ENCODE measurements around the gene POLG2. TPM values are rescaled to one million over a fixed set of nuclear protein-coding genes. Genes with fewer than 3 reads are reported as not detected.
"Not testable (repeated sequence)": the region's sequence is repeated elsewhere in the genome, so short reads cannot be mapped to it uniquely, and the experiment has no call there.

Gene POLG2
- total RNA-seq, 2 experiments from 2014 or later, result 34.7 to 35.2 TPM

DNA sequence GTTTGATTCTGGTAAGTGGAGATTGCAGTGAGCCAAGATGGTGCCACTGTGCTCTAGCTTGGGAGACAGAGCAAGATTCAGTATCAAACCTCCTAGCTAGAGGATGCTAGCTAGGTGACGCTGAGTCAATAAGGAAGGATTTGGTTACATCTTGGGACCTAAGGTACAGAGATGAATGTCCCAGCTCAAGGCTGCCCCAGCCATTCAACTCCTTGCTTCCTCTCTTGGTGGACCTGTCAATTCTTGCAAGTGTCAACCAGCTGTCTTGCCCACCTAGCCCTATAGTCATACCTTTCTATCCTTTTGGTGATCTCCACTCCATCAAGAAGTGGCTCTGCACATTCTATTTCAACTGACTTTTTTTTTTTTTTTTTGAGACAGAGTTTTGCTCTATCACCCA is 49.3 kb downstream of the POLG2 start:
- Mint-ChIP-seq H3K36me3 (ENCODE audit: low read depth) (no peaks in the 10 kb centered on the region), H3K4me1 (peaks cover 36% of the 10 kb centered on the region), H3K27ac (no peak overlapping the region), H3K9me3 (no peaks in the 10 kb centered on the region), H3K4me3 (no peak overlapping the region), H3K27me3 (no peaks in the 10 kb centered on the region)
- CTCF ChIA-PET, result interaction anchor here (0.7 to 1.5 kb wide), 2 partner anchors 9 to 28 kb away, joined by 4 to 7 read pairs; no protein-coding TSS in a partner anchor
- POLR2A ChIA-PET, result interaction anchor here (0.8 to 1.2 kb wide), 2 partner anchors 9 to 59 kb away, joined by 3 to 4 read pairs; partner anchors contain the start of gene CEP95
- no peak for DNase-seq

DNA sequence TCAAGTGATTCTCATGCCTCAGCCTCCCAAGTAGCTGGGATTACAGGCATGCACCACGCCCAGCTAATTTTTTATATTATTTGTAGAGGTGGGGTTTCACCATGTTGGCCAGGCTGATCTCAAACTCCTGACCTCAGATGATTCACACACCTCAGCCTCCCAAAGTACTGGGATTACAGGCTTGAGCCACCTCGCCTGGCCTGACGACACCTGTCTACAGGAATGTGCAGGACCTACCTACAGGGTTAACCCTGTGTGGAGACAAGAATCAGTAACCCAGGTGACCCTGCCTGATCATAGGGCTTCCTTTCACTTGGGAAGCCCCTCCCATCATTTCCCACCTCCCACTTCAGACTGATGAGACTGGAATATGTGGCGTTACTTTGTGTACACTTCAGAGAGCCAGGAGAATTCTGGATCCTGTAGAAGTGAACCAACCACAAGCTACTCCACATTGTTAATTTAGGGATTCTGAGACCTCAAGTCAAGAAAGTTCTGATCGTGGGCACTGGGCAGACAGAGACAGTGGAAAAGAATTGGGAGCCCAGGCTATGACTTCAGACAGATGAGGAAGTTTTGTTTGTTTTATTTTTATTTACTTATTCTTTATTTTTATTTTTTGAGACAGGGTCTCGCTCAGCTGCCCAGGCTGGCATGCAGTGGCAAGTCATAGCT is 53.6 kb downstream of the POLG2 start:
- CTCF ChIA-PET, result no interaction called here
- Mint-ChIP-seq H3K4me3 (no peak overlapping the region), H3K27me3 (no peaks in the 10 kb centered on the region), H3K27ac (peak overlapping the region; percentile 88), H3K9me3 (peaks cover 18% of the 10 kb centered on the region), H3K36me3 (ENCODE audit: low read depth) (peaks cover 15% of the 10 kb centered on the region), H3K4me1 (peaks cover 42% of the 10 kb centered on the region)
- DNase-seq, result no peak
- POLR2A ChIA-PET, result interaction anchor here (1.1 to 2.7 kb wide), 3 partner anchors 53 to 63 kb away, joined by 5 to 22 read pairs (median 7); partner anchors contain the start of genes CEP95, DDX5 and POLG2

DNA sequence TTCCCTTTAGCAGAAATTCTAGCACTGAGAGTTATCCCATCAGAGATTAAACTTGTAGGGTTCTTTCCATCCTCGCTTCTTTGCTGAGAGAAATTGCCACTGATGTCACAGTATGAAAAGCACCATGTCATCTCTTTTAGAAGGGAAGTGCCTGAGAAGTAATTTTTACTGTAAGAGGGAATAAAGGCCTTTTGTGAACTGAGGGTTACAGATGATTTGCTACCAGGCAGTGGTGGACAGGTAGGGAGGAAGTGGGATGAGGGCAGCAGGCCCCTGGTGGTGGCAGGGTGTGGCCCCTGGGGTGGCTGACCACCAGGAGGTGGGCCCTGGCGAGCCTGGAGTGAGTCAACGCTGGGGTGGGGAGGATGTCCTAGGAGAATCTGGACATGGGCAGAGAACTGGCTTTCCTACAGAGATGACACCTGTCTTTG is 54.3 kb downstream of the POLG2 start:
- Mint-ChIP-seq H3K4me3 (peak overlapping the region; percentile 34), H3K36me3 (ENCODE audit: low read depth) (peaks cover 21% of the 10 kb centered on the region), H3K27ac (peak overlapping the region; percentile 88), H3K9me3 (peaks cover 25% of the 10 kb centered on the region), H3K27me3 (no peaks in the 10 kb centered on the region), H3K4me1 (peaks cover 37% of the 10 kb centered on the region)
- ChIA-PET POLR2A (interaction anchor here (1.1 to 2.7 kb wide), 3 partner anchors 57 to 179 kb away, joined by 3 to 22 read pairs (median 5); partner anchors contain the start of genes CEP95 and DDX5), CTCF (interaction anchor here (1.1 kb wide), 2 partner anchors 24 to 48 kb away, joined by 3 to 6 read pairs; no protein-coding TSS in a partner anchor)
- DNase-seq, result no peak

DNA sequence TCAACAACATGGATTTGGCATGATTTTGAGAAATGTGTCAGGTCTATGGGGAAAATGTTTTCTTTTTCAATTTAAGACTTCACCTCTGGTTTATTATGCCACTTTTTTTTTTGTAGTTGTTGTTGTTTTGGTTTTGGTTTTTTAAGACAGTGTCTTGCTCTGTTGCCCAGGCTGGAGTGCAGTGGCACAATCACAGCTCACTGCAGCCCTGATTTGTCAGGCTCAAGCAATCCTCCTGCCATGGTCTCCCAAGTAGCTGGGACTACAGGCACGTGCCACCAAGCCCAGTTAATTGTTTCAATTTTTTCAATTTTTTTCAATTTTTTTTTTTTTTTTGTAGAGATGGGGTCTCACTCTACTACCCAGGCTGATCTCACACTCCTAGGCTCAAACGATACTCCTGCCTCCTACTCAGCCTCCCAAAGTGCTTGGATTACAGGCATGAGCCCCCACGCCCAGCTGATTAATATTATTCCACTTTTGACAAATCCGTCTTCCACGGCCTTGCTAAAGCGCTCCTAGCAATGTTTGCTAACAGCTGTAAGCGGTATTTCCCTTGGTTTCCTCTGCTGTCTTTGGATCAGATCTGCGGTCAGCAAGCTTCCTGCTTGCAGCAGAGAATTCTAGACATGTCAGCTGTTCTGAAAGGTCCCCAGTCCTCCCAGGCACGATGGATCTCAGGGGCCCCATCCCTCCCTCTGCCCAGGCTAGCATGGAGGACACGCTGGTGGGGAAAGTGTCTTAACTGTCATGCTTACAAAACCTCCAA is 54.9 kb downstream of the POLG2 start:
- Mint-ChIP-seq H3K27ac (peak overlapping the region; percentile 88), H3K27me3 (no peaks in the 10 kb centered on the region), H3K4me1 (peaks cover 31% of the 10 kb centered on the region), H3K4me3 (peak overlapping the region; percentile 34), H3K9me3 (peaks cover 31% of the 10 kb centered on the region), H3K36me3 (ENCODE audit: low read depth) (peaks cover 27% of the 10 kb centered on the region)
- ChIA-PET CTCF (interaction anchor here (0.7 to 1.1 kb wide), 4 partner anchors 12 to 49 kb away, joined by 3 to 6 read pairs (median 3); no protein-coding TSS in a partner anchor), POLR2A (interaction anchor here (0.6 to 2.7 kb wide), 6 partner anchors 14 to 267 kb away, joined by 3 to 22 read pairs (median 4); partner anchors contain the start of genes CEP95 and DDX5)
- peak; percentile 52 for DNase-seq

DNA sequence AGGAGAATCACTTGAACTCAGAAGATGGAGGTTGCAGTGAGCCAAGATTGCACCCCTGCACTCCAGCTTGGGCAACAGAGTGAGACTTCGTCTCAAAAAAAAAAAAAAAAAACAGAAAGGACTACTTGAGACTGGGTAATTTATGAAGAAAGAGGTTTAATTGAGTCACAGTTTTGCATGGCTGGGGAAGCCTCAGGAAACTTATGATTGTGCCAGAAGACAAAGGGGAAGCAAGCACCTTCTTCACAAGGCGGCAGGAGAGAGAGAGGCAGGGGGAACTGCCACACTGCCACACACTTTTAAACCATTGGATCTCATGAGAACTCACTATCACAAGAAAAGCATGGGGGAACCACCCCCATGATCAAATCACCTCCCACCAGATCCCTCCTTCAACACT is 56.9 kb downstream of the POLG2 start:
- CTCF ChIA-PET, result no interaction called here
- Mint-ChIP-seq H3K9me3 (peaks cover 32% of the 10 kb centered on the region), H3K36me3 (ENCODE audit: low read depth) (peaks cover 28% of the 10 kb centered on the region), H3K4me1 (peaks cover 30% of the 10 kb centered on the region), H3K27me3 (no peaks in the 10 kb centered on the region), H3K4me3 (no peak overlapping the region), H3K27ac (no peak overlapping the region)
- DNase-seq, result no peak
- POLR2A ChIA-PET, result interaction anchor here (1.4 kb wide), 1 partner anchor 67 kb away, joined by 3 read pairs; the partner anchor contains the start of gene CEP95

DNA sequence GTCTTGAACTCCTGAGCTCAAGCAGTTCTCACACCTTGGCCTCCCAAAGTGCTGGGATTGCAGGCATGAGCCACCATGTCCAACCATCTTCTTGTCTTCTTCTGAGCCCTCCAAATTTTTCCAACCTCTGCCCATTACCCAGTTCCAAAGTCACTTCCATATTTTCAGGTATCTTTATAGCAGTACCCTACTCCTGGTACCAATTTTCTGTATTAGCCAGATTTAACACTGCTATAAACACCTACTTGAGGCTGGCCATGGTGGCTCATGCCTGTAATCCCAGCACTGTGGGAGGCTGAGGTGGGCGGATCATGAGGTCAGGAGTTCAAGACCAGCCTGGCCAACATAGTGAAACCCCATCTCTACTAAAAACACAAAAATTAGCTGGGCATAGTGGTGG is 57.3 kb downstream of the POLG2 start:
- Mint-ChIP-seq H3K9me3 (peaks cover 34% of the 10 kb centered on the region), H3K36me3 (ENCODE audit: low read depth) (peaks cover 28% of the 10 kb centered on the region), H3K4me1 (peaks cover 30% of the 10 kb centered on the region)
- H3K4me3 Mint-ChIP-seq, H3K27me3 Mint-ChIP-seq, DNase-seq, H3K27ac Mint-ChIP-seq, CTCF ChIA-PET: not testable (repeated sequence)
- POLR2A ChIA-PET, result interaction anchor here (1.4 kb wide), 1 partner anchor 67 kb away, joined by 3 read pairs; the partner anchor contains the start of gene CEP95

DNA sequence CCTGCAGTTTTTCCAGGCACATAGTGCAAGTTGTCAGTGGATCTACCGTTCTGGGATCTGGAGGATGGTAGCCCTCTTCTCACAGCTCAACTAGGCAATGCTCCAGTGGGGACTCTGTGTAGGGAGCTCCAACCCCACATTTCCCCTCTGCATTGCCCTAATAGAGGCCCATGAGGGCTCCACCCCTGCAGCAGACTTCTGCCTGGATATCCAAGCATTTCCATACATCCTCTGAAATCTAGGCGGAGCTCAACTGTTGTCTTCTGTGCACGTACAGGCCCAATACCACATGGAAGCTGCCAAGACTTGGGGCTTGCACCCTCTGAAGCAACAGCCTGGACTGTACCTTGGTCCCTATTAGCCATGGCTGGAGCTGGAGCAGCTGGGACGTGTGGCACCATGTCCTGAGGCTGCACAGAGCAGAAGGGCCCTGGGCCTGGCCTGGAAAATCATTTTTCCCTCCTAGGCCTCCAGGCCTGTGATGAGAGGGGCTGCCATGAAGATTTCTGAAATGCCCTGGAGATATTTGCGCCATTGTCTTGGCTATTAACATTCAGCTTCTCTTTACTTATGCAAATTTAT is 58.8 kb downstream of the POLG2 start:
- no peak overlapping the region for H3K4me3 Mint-ChIP-seq
- H3K27me3 Mint-ChIP-seq, result no peaks in the 10 kb centered on the region
- H3K4me1 Mint-ChIP-seq, result peaks cover 20% of the 10 kb centered on the region
- H3K27ac Mint-ChIP-seq, result no peak overlapping the region
- CTCF ChIA-PET, result interaction anchor here (0.7 kb wide), 1 partner anchor 53 kb away, joined by 3 read pairs; no protein-coding TSS in a partner anchor
- POLR2A ChIA-PET, result no interaction called here
- DNase-seq, result no peak
- peaks cover 34% of the 10 kb centered on the region for H3K9me3 Mint-ChIP-seq
- peaks cover 28% of the 10 kb centered on the region for H3K36me3 Mint-ChIP-seq (ENCODE audit: low read depth)

DNA sequence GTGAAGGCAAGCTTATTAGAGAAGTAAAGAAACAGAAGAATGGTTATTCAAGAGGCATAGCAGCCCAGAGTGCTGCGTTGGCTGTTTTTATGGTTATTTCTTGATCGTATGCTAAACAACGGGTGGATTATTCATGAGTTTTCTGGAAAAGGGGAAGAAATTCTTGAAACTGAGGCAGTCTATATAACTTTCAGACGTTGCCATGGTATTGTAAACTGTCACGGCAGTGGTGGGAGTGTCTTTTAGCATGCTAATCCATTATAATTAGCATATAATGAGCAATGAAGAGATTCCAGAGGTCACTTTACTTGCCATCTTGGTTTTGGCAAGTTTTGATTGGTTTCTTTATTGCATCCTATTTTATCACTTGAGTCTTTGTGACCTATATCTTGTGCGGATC is 65.3 kb downstream of the POLG2 start:
- no peak overlapping the region for H3K4me3 Mint-ChIP-seq
- ChIA-PET POLR2A (no interaction called here), CTCF (interaction anchor here (1.1 kb wide), 1 partner anchor 60 kb away, joined by 3 read pairs; no protein-coding TSS in a partner anchor)
- H3K9me3 Mint-ChIP-seq, result peaks cover 2% of the 10 kb centered on the region
- H3K4me1 Mint-ChIP-seq, result no peaks in the 10 kb centered on the region
- no peak for DNase-seq
- no peak overlapping the region for H3K27ac Mint-ChIP-seq
- H3K36me3 Mint-ChIP-seq (ENCODE audit: low read depth), result no peaks in the 10 kb centered on the region
- peaks cover 12% of the 10 kb centered on the region for H3K27me3 Mint-ChIP-seq

DNA sequence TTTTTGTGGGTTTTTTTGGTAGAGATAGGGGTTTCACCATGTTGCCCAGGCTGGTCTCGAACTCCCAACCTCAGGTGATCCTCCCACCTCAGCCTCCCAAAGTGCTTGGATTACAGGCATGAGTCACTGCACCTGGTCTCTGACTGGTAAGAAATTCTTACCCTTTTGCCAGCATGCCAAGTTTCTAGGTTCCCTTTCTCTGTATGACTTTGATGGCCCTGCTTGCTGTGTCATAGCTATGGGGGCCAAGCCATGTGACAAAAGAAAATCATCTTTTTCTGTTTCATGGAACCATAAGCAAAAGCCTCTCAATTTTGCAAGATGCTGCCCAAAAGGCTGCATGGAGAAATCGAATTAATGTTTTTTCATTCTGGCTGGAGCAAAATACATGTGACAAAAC is 66.8 kb downstream of the POLG2 start:
- ChIA-PET CTCF (interaction anchor here (1.3 to 5.0 kb wide), 4 partner anchors 10 to 109 kb away, joined by 3 to 27 read pairs (median 11); no protein-coding TSS in a partner anchor), POLR2A (interaction anchor here (1.0 kb wide), 1 partner anchor 78 kb away, joined by 4 read pairs; no protein-coding TSS in a partner anchor)
- not testable (repeated sequence) for H3K36me3 Mint-ChIP-seq (ENCODE audit: low read depth); DNase-seq; H3K4me1 Mint-ChIP-seq; H3K27ac Mint-ChIP-seq; H3K9me3 Mint-ChIP-seq; H3K4me3 Mint-ChIP-seq
- H3K27me3 Mint-ChIP-seq, result peaks cover 21% of the 10 kb centered on the region

DNA sequence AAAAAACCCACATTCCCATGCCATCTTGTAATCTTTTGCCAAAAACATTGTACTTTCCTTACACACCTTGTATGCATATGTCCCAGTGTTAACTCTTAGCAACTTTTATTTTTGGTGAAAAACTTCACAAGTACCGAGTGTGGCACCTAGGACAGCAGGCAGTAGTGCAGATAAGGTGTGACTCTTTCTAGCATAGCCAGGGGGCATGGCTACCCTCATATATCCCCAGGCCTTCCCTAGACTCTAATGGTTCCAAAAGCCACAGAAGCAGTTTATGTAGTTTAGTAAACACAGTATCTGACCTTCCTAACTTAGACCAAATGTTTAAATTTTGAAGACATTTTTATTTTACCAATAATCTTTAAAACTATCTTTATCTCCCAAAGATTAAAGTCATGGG is 68.4 kb downstream of the POLG2 start:
- Mint-ChIP-seq H3K9me3 (no peaks in the 10 kb centered on the region), H3K36me3 (ENCODE audit: low read depth) (no peaks in the 10 kb centered on the region), H3K4me1 (no peaks in the 10 kb centered on the region), H3K4me3 (no peak overlapping the region), H3K27me3 (peaks cover 21% of the 10 kb centered on the region), H3K27ac (no peak overlapping the region)
- POLR2A ChIA-PET, result interaction anchor here (0.6 kb wide), 1 partner anchor 295 kb away, joined by 3 read pairs; no protein-coding TSS in a partner anchor
- CTCF ChIA-PET, result interaction anchor here (1.1 to 5.0 kb wide), 3 partner anchors 8 to 62 kb away, joined by 3 to 27 read pairs (median 17); no protein-coding TSS in a partner anchor
- DNase-seq, result no peak
